Right cardiac atrium (tissue), 5 donors: ENCODE measurements around the gene SYF2. TPM values are rescaled to one million over a fixed set of nuclear protein-coding genes. Genes with fewer than 3 reads are reported as not detected.
"Not testable (repeated sequence)": the region's sequence is repeated elsewhere in the genome, so short reads cannot be mapped to it uniquely, and the experiment has no call there.

Experiments
- ATAC-seq, 2 donors: fragments of 200-7000 bp; cut with Tn5 transposase; one replicate each; pipeline versions ENCODE4 v1.8.0 to v1.9.1; 2020; ENCODE audit warnings: moderate library complexity in 2 of 2, mild to moderate bottlenecking in 1 of 2
- DNase-seq, 3 donors: peaks; one replicate each; pipeline ENCODE4 v3.0.0-alpha.2; 2020
- H3K27ac ChIP-seq: one replicate; pipeline ENCODE4 v1.5.1; 2013; ENCODE audit warnings: mild to moderate bottlenecking, low read length, control low read depth, moderate library complexity
- H3K27me3 ChIP-seq: one replicate; pipeline ENCODE4 v1.6.1; 2013; ENCODE audit not compliant: control insufficient read depth, insufficient read depth
- H3K4me1 ChIP-seq: one replicate; pipeline ENCODE4 v1.6.1; 2013; ENCODE audit warnings: low read length; ENCODE audit not compliant: control insufficient read depth, insufficient read depth
- H3K4me3 ChIP-seq: one replicate; pipeline ENCODE4 v1.5.1; 2013; ENCODE audit warnings: low read length, control low read depth
- H3K9me3 ChIP-seq: one replicate; pipeline ENCODE4 v1.6.1; 2013; ENCODE audit warnings: low read length; ENCODE audit not compliant: control insufficient read depth
- WGBS: extraction: QIAGEN DNeasy Blood & Tissue Kit; methylation state at CpG from one replicate; pipeline ENCODE4 v1.1.7; 2013; 5-methylcytosine and 5-hydroxymethylcytosine counted together
- intact Hi-C, 4 donors: fragments of 100-400 bp; cut with DNase I; formaldehyde crosslinking; loops; one replicate each; pipeline versions ENCODE4 v1.11.0 to v1.14.0; 2022 to 2023
- long read RNA-seq, 4 donors: library from polyadenylated mRNA; unstranded; transcript quantifications; one replicate each; pipeline ENCODE4 v2.0.0, GENCODE V29; 2020 to 2021
- polyA plus RNA-seq: library from polyadenylated mRNA; stranded (reverse); fragments of 200-250 nt; gene quantifications from one replicate; pipeline ENCODE4 v1.2.3, GENCODE V29; 2013
- total RNA-seq, 4 donors: library from RNA; stranded (reverse); fragmentation: NEBNext Ultra II Directional; extraction: Animal tissue kit (Norgen Biotek cat#: 25700); gene quantifications; one replicate each; pipeline ENCODE4 v1.2.1, GENCODE V29; 2021
- donor health status: healthy with polysubstance abuse.
- donor health status: DM: no; HTN: yes; CAD: no.
- donor health status: DM: no; HTN: no; CAD: no.
- donor health status: DM: no; HTN: yes; CAD: no; lungs with severe emphysema.
- donor health status: DM: yes; HTN: yes; CAD: no.

The SYF2 gene
- total RNA-seq (10 to 100 TPM; 29.7 to 40.5 (median 39.8) TPM), polyA plus RNA-seq (63.2 TPM)
- long read RNA-seq, donor 1, transcript SYF2-201 (7 exons, 1,345 nt), result major isoform, 50 of 61 reads
- long read RNA-seq, donor 1, partial matches to known transcripts, result 9 of 61 reads
- long read RNA-seq, donor 1, other reads (novel, unspliced or antisense), result 1 of 61 reads
- long read RNA-seq, donor 2, transcript SYF2-201 (7 exons, 1,345 nt), result major isoform, 20 of 20 reads
- long read RNA-seq, donor 2, partial matches to known transcripts, result 0 of 20 reads
- long read RNA-seq, donor 2, other reads (novel, unspliced or antisense), result 0 of 20 reads
- long read RNA-seq, donor 3, transcript SYF2-201 (7 exons, 1,345 nt), result major isoform, 22 of 30 reads
- long read RNA-seq, donor 3, partial matches to known transcripts, result 4 of 30 reads
- long read RNA-seq, donor 3, other reads (novel, unspliced or antisense), result 4 of 30 reads
- long read RNA-seq, donor 4, transcript SYF2-201 (7 exons, 1,345 nt), result major isoform, 20 of 22 reads
- long read RNA-seq, donor 4, partial matches to known transcripts, result 1 of 22 reads
- long read RNA-seq, donor 4, other reads (novel, unspliced or antisense), result 0 of 22 reads

DNA sequence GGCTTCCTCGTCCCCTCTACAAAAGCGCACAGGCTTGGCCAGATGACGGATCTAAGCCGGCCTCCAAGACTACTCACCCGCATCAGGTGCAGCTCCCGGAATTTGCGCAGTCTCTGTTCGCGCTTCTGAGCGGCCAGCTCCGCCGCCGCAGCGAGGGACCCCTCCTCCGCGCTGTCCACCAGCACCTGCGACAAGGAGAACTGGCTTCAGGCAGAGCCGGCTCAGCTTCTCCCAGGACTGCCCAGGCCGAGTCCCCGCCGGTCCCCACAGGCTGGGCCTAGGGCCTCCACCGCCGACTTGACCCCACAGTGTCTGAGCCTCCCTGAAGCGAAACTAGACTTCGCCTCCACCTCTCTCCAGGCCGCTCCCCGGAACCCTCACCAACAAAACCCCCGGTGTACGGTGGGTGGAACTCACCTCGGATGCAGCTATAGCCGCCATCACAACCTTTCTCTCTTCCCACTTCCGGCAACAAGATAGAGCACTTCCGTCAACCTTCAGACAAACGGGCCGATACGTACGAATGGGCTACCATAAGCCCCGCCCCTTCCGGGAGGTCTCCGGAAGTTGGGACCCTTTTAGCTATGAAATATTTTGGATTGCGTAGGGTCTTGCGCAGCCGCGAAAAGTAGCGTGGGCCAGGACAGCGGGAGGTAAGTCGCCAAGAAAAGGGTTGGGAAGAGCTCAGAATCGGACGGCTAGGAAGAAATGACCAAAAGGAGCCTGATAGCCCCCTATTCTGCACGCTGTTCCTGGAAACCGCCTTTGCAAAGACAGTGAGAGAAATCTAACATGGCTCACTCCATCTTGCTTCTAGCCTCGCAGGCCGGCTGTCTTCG is at the start of gene SYF2:
TSS of gene SYF2 (minus strand) at position 476 of the 839 bp plus-strand sequence. CDS start at position 441, 35 bp downstream.
- Histone ChIP-seq H3K27ac (peak within 1 kb of the TSS; percentile 98), H3K9me3 (no peaks in the 10 kb centered on the region), H3K4me3 (peak within 1 kb of the TSS; percentile 70), H3K4me1 (no peaks in the 10 kb centered on the region), H3K27me3 (no peaks in the 10 kb centered on the region)
- DNase-seq (peak; percentile 95 to 97 (median 95)), ATAC-seq (peak; percentile 95 to 96)
- intact Hi-C loops, result loop anchor here in 2 of 4 donors (5.0 to 10.0 kb wide), 2 partner anchors 485 to 577 kb away; partner anchors contain the start of gene CLIC4 (in 1 of the 2)
- WGBS, result under 1% methylated on average over 54 of the region's 54 CpGs

GRCh38 chr1:25279693-25280111 is 47.4 kb upstream of the SYF2 start:
- H3K9me3 ChIP-seq, H3K4me3 ChIP-seq, H3K4me1 ChIP-seq, DNase-seq, ATAC-seq, H3K27ac ChIP-seq, H3K27me3 ChIP-seq, intact Hi-C loops: not testable (repeated sequence)
- 54% methylated on average over 4 of the region's 5 CpGs for WGBS

DNA sequence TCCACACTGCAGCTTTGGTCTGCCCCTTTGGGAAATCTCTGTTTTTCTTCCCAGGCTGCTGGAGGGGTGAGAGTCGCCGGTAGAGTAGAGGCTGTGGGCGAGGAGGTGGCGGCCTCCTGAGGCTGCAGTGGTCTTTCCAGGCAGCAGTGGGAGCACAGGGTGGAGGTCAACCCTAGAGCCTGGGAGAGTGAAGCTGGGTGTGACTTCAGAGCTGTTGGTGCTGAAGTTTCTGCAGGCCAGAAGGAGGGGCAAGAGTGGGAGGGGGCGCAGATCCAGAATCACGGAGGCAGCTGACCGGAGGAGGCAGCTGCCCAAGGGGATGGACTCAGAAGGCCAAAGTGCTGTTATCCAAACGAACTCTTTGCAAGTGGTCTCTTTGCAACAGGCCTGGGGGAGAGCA is 46.5 kb upstream of the SYF2 start:
- H3K4me1 ChIP-seq, H3K27ac ChIP-seq, H3K4me3 ChIP-seq, H3K9me3 ChIP-seq, H3K27me3 ChIP-seq, DNase-seq, intact Hi-C loops, ATAC-seq: not testable (repeated sequence)
- WGBS, result 76% methylated on average over 4 of the region's 8 CpGs

- H3K9me3 ChIP-seq, ATAC-seq, H3K27me3 ChIP-seq, intact Hi-C loops, H3K4me1 ChIP-seq, DNase-seq, H3K27ac ChIP-seq, H3K4me3 ChIP-seq: not testable (repeated sequence)
- 67% methylated on average over 2 of the region's 2 CpGs for WGBS
Observed at GRCh38 chr1:25278358-25278757, 46.1 kb upstream of the SYF2 start.

- DNase-seq, H3K27me3 ChIP-seq, intact Hi-C loops, H3K4me3 ChIP-seq, H3K4me1 ChIP-seq, ATAC-seq, H3K9me3 ChIP-seq, H3K27ac ChIP-seq: not testable (repeated sequence)
- 77% methylated on average over 1 of the region's 1 CpG for WGBS
Observed at GRCh38 chr1:25277295-25277694, 45.0 kb upstream of the SYF2 start.

DNA sequence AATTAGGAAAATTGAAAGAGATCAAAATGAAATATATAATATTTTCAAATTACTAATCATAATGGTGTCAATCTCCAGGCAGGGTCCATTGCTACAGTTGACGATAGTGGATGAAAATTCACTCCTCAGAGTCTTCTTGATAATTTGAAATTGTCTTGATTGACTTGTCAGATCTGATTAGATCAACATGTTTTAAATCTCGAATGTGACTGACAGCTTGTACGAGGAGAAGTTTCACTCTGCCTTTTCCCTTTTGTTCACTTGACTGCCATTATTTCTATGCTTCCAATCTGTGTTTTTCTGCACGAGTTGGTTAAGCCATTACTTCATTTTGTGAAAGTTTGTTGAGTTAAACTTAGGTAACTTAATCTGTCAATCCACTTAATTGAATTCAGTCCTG is 43.3 kb upstream of the SYF2 start:
- H3K27ac ChIP-seq, H3K27me3 ChIP-seq, DNase-seq, H3K4me1 ChIP-seq, H3K9me3 ChIP-seq, intact Hi-C loops, H3K4me3 ChIP-seq, ATAC-seq: not testable (repeated sequence)
- WGBS, result 68% methylated on average over 4 of the region's 4 CpGs

DNA sequence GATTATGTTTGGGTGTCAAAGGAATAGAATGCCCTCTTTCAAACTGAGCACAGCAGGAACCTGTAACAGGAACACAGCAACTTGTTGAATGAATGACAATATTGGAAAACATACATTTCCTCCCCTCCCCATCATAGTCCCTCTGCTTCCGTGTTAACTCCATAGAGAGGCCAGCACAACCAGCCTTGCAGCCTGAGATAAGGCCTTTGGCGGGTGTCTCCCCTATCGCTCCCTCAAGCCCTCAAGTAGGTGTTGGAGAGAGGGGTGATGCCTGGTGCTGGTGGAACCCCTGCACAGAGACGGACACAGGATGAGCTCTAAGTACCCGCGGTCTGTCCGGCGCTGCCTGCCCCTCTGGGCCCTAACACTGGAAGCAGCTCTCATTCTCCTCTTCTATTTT is 39.9 kb upstream of the SYF2 start, which contains the start of gene RHD:
TSS of gene RHD (plus strand) at position 272 of the 400 bp plus-strand sequence. CDS start at position 311, 39 bp downstream.
- H3K4me1 ChIP-seq, intact Hi-C loops, ATAC-seq, H3K27me3 ChIP-seq, DNase-seq, H3K27ac ChIP-seq, H3K4me3 ChIP-seq, H3K9me3 ChIP-seq: not testable (repeated sequence)
- 53% methylated on average over 8 of the region's 8 CpGs for WGBS

GRCh38 chr1:25268143-25268760 is 36.0 kb upstream of the SYF2 start:
- peak overlapping the region; percentile 25 for H3K4me3 ChIP-seq
- H3K27me3 ChIP-seq, intact Hi-C loops, DNase-seq, ATAC-seq, H3K27ac ChIP-seq, H3K4me1 ChIP-seq, H3K9me3 ChIP-seq: not testable (repeated sequence)
- 40% methylated on average over 14 of the region's 14 CpGs for WGBS

DNA sequence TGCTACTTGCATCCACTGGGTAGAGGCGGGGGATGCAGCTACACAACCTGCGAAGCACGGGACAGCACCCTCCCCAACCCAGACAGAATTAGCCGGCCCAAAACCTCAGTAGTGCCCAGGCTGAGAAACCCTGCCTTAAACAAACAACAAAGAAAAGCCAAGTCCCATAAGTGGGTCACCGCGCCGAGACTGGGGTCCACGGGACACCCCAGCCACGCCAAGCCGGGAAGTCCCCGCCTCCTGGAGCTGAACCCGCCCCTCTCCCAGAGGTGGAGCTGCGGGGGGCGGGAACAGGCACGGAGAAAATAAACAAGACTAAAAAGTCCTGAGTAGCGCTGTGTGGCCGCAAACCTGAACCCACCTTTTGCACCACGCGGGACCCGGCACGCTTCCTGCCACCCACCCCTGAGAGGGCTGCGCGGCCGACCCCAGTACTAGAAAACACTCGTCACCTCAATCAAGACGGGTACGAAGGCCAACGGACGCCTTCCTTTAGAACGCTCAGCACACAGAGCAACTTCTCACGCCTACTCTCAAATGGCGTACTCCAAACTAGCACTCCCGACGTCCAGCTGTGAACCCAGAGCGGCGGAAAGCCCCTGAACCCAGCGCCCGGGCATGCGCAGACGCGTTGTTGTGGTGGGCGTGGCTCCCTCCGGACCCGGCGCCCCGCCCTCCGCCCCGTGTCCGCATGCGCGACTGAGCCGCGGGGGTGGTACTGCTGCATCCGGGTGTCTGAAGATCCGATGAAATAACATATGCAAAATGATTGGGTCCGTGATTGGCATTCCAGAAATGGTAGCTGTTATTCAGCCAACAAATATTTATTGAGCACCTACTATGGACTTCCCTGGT is 35.2 kb upstream of the SYF2 start:
- H3K27me3 ChIP-seq, intact Hi-C loops, H3K9me3 ChIP-seq, H3K4me1 ChIP-seq: not testable (repeated sequence)
- Histone ChIP-seq H3K27ac (peak overlapping the region; percentile 58), H3K4me3 (peak overlapping the region; percentile 47)
- DNase-seq (peak in 2 of 3 donors; percentile 90), ATAC-seq (peak; percentile 95 to 97)
- WGBS, result under 1% methylated on average over 33 of the region's 56 CpGs
